ENCODE data around the gene HDAC4. TPM values are rescaled to one million over a fixed set of nuclear protein-coding genes. Genes with fewer than 3 reads are reported as not detected.

The HDAC4 gene
- total and polyA plus RNA-seq, 2 of the 8 experiments (the other 6 are each of a cell fraction or from before 2014, with no cell fraction given), result 15.4 to 31.5 TPM

DNA sequence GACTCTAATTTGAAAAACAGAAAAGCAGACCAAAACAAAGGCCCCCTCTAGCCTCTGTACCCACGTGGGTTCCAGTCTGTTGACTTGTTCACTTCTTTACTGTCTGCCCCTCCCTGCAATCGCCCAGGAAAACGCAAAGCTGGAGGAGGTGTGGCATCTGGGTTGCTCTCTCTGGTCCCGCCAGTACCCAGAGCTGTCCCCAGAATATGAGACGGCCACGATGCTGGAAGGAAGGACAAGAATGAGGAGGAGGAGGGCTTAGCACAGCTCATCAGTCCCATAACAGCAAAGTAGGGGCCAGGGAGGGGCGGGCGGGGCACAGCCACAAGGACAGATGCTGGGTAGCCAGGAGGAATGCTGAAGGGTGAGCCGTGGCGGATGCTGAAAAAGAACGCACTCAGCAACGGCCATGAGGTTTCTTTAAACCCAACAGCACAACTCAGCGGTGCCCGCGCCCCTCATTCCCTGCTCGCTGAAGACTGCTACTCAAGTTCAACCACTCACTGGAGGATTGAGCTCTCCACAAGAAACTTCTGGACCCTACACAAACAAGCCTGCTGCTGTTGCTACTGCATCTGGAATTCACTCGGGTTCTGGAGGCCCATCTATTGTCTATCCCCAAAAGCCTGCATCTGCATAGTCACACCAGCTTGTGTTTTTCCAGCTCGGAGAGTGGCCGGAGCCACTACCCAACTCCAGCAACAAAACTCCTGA lies 187.7 kb downstream of the HDAC4 start:
- no peak overlapping the region for H2BK120ac ChIP-seq (replicated peaks; ENCODE audit: low read depth, low read length)
- H3K9ac ChIP-seq (replicated peaks in 1 of 4; ENCODE audit: extremely low read depth in 1 of 4, low read depth in 3 of 4, low read length in 3 of 4), result no peak overlapping the region
- ChIA-PET CTCF (ENCODE audit: partially characterized antibody) (interaction anchor here (0.6 to 1.8 kb wide), 5 partner anchors 13 to 70 kb away, joined by 3 to 8 read pairs (median 5); no protein-coding TSS in a partner anchor), POLR2A (ENCODE audit: partially characterized antibody) (no interaction called here)
- H3K23ac ChIP-seq (ENCODE audit: insufficient read length), result no peak overlapping the region
- no peak overlapping the region for H3K56ac ChIP-seq (replicated peaks; ENCODE audit: insufficient read length, low read depth, low read length)
- no peak overlapping the region for H2BK15ac ChIP-seq (ENCODE audit: low read length)
- no peak overlapping the region for H3K14ac ChIP-seq (ENCODE audit: insufficient read length)
- no peak for FAIRE-seq
- H4K8ac ChIP-seq (ENCODE audit: extremely low read depth, insufficient read depth, low read length), result no peak overlapping the region
- no peak overlapping the region for H2BK12ac ChIP-seq (ENCODE audit: low read depth, low read length)
- 62% methylated on average over 10 of the region's 19 CpGs; no CpG with 5 or more reads in 1 of the 2 experiments for WGBS, 2 experiments (ENCODE audit: extremely low coverage in 1 of 2, insufficient coverage in 1 of 2, insufficient read length in 1 of 2, insufficient replicate concordance in 2 of 2, low coverage in 1 of 2, low lambda C conversion rate in 2 of 2, missing lambda C conversion rate in 1 of 2)
- no peak overlapping the region for H2BK20ac ChIP-seq (ENCODE audit: low read length)
- H2AK5ac ChIP-seq (ENCODE audit: low read depth, low read length), result no peak overlapping the region
- no peaks in the 10 kb centered on the region for H3K9me3 ChIP-seq (ENCODE audit: insufficient read depth in 2 of 2, low read depth in 1 of 2, low read length in 1 of 2)
- no peak for DNase-seq (ENCODE audit: low read depth in 1 of 2, low spot score in 2 of 2)
- no peak overlapping the region for H2BK5ac ChIP-seq (ENCODE audit: low read depth, low read length)
- peaks cover 0 to 86% of the 10 kb centered on the region in 2 experiments; a peak in 3 of 4 replicates for H3K79me2 ChIP-seq (ENCODE audit: control insufficient read depth in 1 of 2, insufficient read depth in 2 of 2, low read length in 2 of 2)
- H4K5ac ChIP-seq (ENCODE audit: insufficient read length, low read depth, low read length), result no peak overlapping the region
- no peak overlapping the region for H3K4ac ChIP-seq (replicated peaks; ENCODE audit: insufficient read length, low read depth, low read length)
- H3K27me3 ChIP-seq (replicated peaks in 1 of 4; ENCODE audit: control insufficient read depth in 3 of 4, extremely low read depth in 1 of 4, insufficient read depth in 3 of 4, low read length in 3 of 4), result no peaks in the 10 kb centered on the region
- H3K4me3 ChIP-seq (ENCODE audit: extremely low read depth in 1 of 4, insufficient read depth in 2 of 4, low read depth in 3 of 4, low read length in 4 of 4), result no peak overlapping the region
- H2AFZ ChIP-seq (ENCODE audit: low read length), result no peak overlapping the region
- peaks cover 15 to 18% of the 10 kb centered on the region in 2 experiments for H4K20me1 ChIP-seq (replicated peaks in 1 of 2; ENCODE audit: control insufficient read depth in 1 of 2, insufficient read depth in 2 of 2, low read length in 2 of 2)
- H3K79me1 ChIP-seq (ENCODE audit: low read depth, low read length), result peaks cover 17% of the 10 kb centered on the region
- TF ChIP-seq, protein P1, sequence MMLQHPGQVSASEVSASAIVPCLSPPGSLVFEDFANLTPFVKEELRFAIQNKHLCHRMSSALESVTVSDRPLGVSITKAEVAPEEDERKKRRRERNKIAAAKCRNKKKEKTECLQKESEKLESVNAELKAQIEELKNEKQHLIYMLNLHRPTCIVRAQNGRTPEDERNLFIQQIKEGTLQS (IDR thresholded peaks at IDR 0.05; ENCODE audit: insufficient read depth, low read depth, low read length), result no peak
- H3K4me2 ChIP-seq (ENCODE audit: insufficient read depth in 1 of 2, low read depth in 2 of 2, low read length in 2 of 2), result no peak overlapping the region; a peak in 1 of 4 replicates
- no peaks in the 10 kb centered on the region for H3K36me3 ChIP-seq (ENCODE audit: control insufficient read depth in 2 of 4, insufficient read depth in 4 of 4, low read length in 3 of 4)
- H4K91ac ChIP-seq (replicated peaks; ENCODE audit: insufficient read length, low read length), result no peak overlapping the region
- peaks cover 2 to 14% (median 7%) of the 10 kb centered on the region in 4 experiments; a peak in 5 of 7 replicates for H3K4me1 ChIP-seq (replicated peaks in 1 of 4; ENCODE audit: control insufficient read depth in 3 of 4, insufficient read depth in 4 of 4, low read length in 3 of 4)
- H3K18ac ChIP-seq (ENCODE audit: extremely low read depth, low read length), result no peak overlapping the region
- H3K23me2 ChIP-seq (ENCODE audit: low read depth, low read length), result no peaks in the 10 kb centered on the region
- H3K27ac ChIP-seq (ENCODE audit: low read depth, low read length), result no peak overlapping the region

Data from H1 (cell line).